ENCODE measurements around the gene SLC24A3. TPM values are rescaled to one million over a fixed set of nuclear protein-coding genes. Genes with fewer than 3 reads are reported as not detected.

Gene SLC24A3
- total and polyA plus RNA-seq, 5 donors, result 0.57 to 1.1 (median 0.76) TPM

- ATAC-seq, result no peak
- Histone ChIP-seq H3K27me3 (ENCODE audit: control insufficient read depth, insufficient read depth) (no peaks in the 10 kb centered on the region), H3K4me1 (ENCODE audit: control insufficient read depth, insufficient read depth, low read length) (no peaks in the 10 kb centered on the region), H3K4me3 (ENCODE audit: low read length) (no peak overlapping the region), H3K27ac (ENCODE audit: low read length) (no peak overlapping the region), H3K9me3 (ENCODE audit: control insufficient read depth, low read length) (no peaks in the 10 kb centered on the region)
- intact Hi-C loops (cut with DNase I), result no loop called here
- no peak for DNase-seq
- WGBS, result 88% methylated on average over 2 of the region's 2 CpGs
Measured at GRCh38 chr20:19310541-19310940, 98.1 kb downstream of the SLC24A3 start.

GRCh38 chr20:19313342-19314069, 101.1 kb downstream of the SLC24A3 start:
- Histone ChIP-seq H3K9me3 (ENCODE audit: control insufficient read depth, low read length) (no peaks in the 10 kb centered on the region), H3K4me1 (ENCODE audit: control insufficient read depth, insufficient read depth, low read length) (no peaks in the 10 kb centered on the region), H3K27ac (ENCODE audit: low read length) (no peak overlapping the region), H3K4me3 (ENCODE audit: low read length) (no peak overlapping the region), H3K27me3 (ENCODE audit: control insufficient read depth, insufficient read depth) (no peaks in the 10 kb centered on the region)
- 83% methylated on average over 6 of the region's 6 CpGs for WGBS
- intact Hi-C loops (cut with DNase I), result no loop called here
- DNase-seq (no peak), ATAC-seq (no peak)

GRCh38 chr20:19314621-19315020, 102.2 kb downstream of the SLC24A3 start:
- no peaks in the 10 kb centered on the region for H3K4me1 ChIP-seq (ENCODE audit: control insufficient read depth, insufficient read depth, low read length)
- intact Hi-C loops (cut with DNase I), result no loop called here
- ATAC-seq, result no peak
- no peaks in the 10 kb centered on the region for H3K27me3 ChIP-seq (ENCODE audit: control insufficient read depth, insufficient read depth)
- no peak for DNase-seq
- no peaks in the 10 kb centered on the region for H3K9me3 ChIP-seq (ENCODE audit: control insufficient read depth, low read length)
- no peak overlapping the region for H3K4me3 ChIP-seq (ENCODE audit: low read length)
- WGBS, result 73% methylated on average over 7 of the region's 7 CpGs
- H3K27ac ChIP-seq (ENCODE audit: low read length), result no peak overlapping the region

- no peak overlapping the region for H3K4me3 ChIP-seq (ENCODE audit: low read length)
- no peak overlapping the region for H3K27ac ChIP-seq (ENCODE audit: low read length)
- 61% methylated on average over 5 of the region's 5 CpGs for WGBS
- H3K4me1 ChIP-seq (ENCODE audit: control insufficient read depth, insufficient read depth, low read length), result no peaks in the 10 kb centered on the region
- DNase-seq, result no peak
- no peaks in the 10 kb centered on the region for H3K27me3 ChIP-seq (ENCODE audit: control insufficient read depth, insufficient read depth)
- ATAC-seq, result no peak
- intact Hi-C loops (cut with DNase I), result no loop called here
- H3K9me3 ChIP-seq (ENCODE audit: control insufficient read depth, low read length), result no peaks in the 10 kb centered on the region
Measured at GRCh38 chr20:19317237-19318069, 105.0 kb downstream of the SLC24A3 start.

GRCh38 chr20:19318610-19319009, 106.2 kb downstream of the SLC24A3 start:
- intact Hi-C loops (cut with DNase I), result no loop called here
- ATAC-seq (no peak), DNase-seq (no peak)
- Histone ChIP-seq H3K27ac (ENCODE audit: low read length) (no peak overlapping the region), H3K4me1 (ENCODE audit: control insufficient read depth, insufficient read depth, low read length) (no peaks in the 10 kb centered on the region), H3K27me3 (ENCODE audit: control insufficient read depth, insufficient read depth) (no peaks in the 10 kb centered on the region), H3K4me3 (ENCODE audit: low read length) (no peak overlapping the region), H3K9me3 (ENCODE audit: control insufficient read depth, low read length) (no peaks in the 10 kb centered on the region)
- 50% methylated on average over 4 of the region's 4 CpGs for WGBS

- no peak for DNase-seq
- intact Hi-C loops (cut with DNase I), result no loop called here
- ATAC-seq, result no peak
Measured at GRCh38 chr20:19320005-19320404, 107.6 kb downstream of the SLC24A3 start.

GRCh38 chr20:19321176-19321575, 108.7 kb downstream of the SLC24A3 start:
- ATAC-seq, result no peak
- Histone ChIP-seq H3K9me3 (ENCODE audit: control insufficient read depth, low read length) (no peaks in the 10 kb centered on the region), H3K27ac (ENCODE audit: low read length) (no peak overlapping the region), H3K4me1 (ENCODE audit: control insufficient read depth, insufficient read depth, low read length) (no peaks in the 10 kb centered on the region), H3K27me3 (ENCODE audit: control insufficient read depth, insufficient read depth) (no peaks in the 10 kb centered on the region), H3K4me3 (ENCODE audit: low read length) (no peak overlapping the region)
- intact Hi-C loops (cut with DNase I), result no loop called here
- WGBS, result 91% methylated on average over 5 of the region's 5 CpGs
- no peak for DNase-seq

More at GRCh38 chr20:19320005-19320404, 107.6 kb downstream of the SLC24A3 start:
- Histone ChIP-seq H3K27me3 (ENCODE audit: control insufficient read depth, insufficient read depth) (no peaks in the 10 kb centered on the region), H3K27ac (ENCODE audit: low read length) (no peak overlapping the region), H3K9me3 (ENCODE audit: control insufficient read depth, low read length) (no peaks in the 10 kb centered on the region), H3K4me1 (ENCODE audit: control insufficient read depth, insufficient read depth, low read length) (no peaks in the 10 kb centered on the region), H3K4me3 (ENCODE audit: low read length) (no peak overlapping the region)
- 75% methylated on average over 8 of the region's 8 CpGs for WGBS

- no peaks in the 10 kb centered on the region for H3K27me3 ChIP-seq (ENCODE audit: control insufficient read depth, insufficient read depth)
- DNase-seq (no peak), ATAC-seq (no peak)
- H3K4me1 ChIP-seq (ENCODE audit: control insufficient read depth, insufficient read depth, low read length), result no peaks in the 10 kb centered on the region
- 90% methylated on average over 12 of the region's 12 CpGs for WGBS
- no peak overlapping the region for H3K4me3 ChIP-seq (ENCODE audit: low read length)
- intact Hi-C loops (cut with DNase I), result no loop called here
- H3K9me3 ChIP-seq (ENCODE audit: control insufficient read depth, low read length), result no peaks in the 10 kb centered on the region
- H3K27ac ChIP-seq (ENCODE audit: low read length), result no peak overlapping the region
Measured at GRCh38 chr20:19322061-19322985, 109.9 kb downstream of the SLC24A3 start.

- no peak for DNase-seq
- no peak for ATAC-seq
- no peaks in the 10 kb centered on the region for H3K4me1 ChIP-seq (ENCODE audit: control insufficient read depth, insufficient read depth, low read length)
- 85% methylated on average over 5 of the region's 5 CpGs for WGBS
- H3K9me3 ChIP-seq (ENCODE audit: control insufficient read depth, low read length), result no peaks in the 10 kb centered on the region
- H3K27me3 ChIP-seq (ENCODE audit: control insufficient read depth, insufficient read depth), result no peaks in the 10 kb centered on the region
- H3K4me3 ChIP-seq (ENCODE audit: low read length), result no peak overlapping the region
- intact Hi-C loops (cut with DNase I), result no loop called here
- H3K27ac ChIP-seq (ENCODE audit: low read length), result no peak overlapping the region
Measured at GRCh38 chr20:19327401-19327800, 115.0 kb downstream of the SLC24A3 start.

GRCh38 chr20:19328676-19329075, 116.2 kb downstream of the SLC24A3 start:
- 82% methylated on average over 7 of the region's 7 CpGs for WGBS
- Histone ChIP-seq H3K4me3 (ENCODE audit: low read length) (no peak overlapping the region), H3K4me1 (ENCODE audit: control insufficient read depth, insufficient read depth, low read length) (no peaks in the 10 kb centered on the region), H3K9me3 (ENCODE audit: control insufficient read depth, low read length) (no peaks in the 10 kb centered on the region), H3K27me3 (ENCODE audit: control insufficient read depth, insufficient read depth) (no peaks in the 10 kb centered on the region), H3K27ac (ENCODE audit: low read length) (no peak overlapping the region)
- intact Hi-C loops (cut with DNase I), result no loop called here
- ATAC-seq (no peak), DNase-seq (no peak)

Measured in right cardiac atrium (tissue), 5 donors.